Measurements from ENCODE around the gene ZFTA. TPM values are rescaled to one million over a fixed set of nuclear protein-coding genes. Genes with fewer than 3 reads are reported as not detected.
A peak's percentile ranks its signal among the peaks of the same experiment; 100 is the strongest.

ZFTA gene
- total RNA-seq = 56.8 to 62.1 TPM (median 58.5 TPM) in 3 replicates

DNA sequence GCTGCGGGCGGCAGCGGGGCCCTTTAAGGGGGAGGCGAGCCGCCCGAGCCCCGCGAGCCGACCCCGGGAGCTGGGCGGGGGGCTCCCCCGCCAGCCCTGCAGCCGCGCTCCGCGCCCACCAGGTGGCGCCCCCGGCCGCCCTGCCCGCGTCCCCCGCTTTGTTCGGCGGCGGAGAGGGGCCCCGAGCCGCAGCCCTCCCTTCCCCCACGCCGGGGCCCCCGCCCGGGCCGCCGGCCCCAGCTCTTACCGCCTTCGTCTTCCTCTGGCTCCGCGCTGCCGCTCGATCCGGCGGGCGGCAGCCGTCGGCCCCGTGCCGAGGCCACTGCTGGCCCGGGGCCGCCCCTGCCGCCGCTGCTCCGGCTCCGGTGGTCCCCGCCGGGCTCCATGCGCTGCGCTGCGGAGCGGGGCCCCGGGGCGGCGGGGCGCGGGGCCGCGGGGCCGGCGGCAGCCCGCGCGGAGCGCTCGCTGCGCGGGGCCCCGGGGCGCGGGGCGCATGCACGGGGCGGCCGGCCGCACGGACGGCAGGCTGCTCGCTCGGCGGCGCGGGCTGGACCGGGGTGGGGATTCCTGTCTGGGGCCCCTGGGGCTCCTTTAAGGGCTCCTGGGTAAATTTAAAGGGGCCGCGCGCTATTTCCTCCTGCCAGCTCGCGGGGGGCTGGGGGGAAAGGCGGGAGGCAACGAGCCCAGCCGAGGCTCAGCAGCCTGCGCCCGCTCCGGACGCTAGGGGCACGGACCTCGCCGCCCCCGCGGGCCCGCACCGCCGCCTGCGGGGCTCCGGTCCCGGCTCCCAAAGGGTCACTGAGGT lies at the start of gene ZFTA:
ZFTA (minus strand) TSS at position 539 of the 805 bp plus-strand sequence; CDS start at position 386, 153 bp downstream.
- TF ChIP-seq, protein P1, sequence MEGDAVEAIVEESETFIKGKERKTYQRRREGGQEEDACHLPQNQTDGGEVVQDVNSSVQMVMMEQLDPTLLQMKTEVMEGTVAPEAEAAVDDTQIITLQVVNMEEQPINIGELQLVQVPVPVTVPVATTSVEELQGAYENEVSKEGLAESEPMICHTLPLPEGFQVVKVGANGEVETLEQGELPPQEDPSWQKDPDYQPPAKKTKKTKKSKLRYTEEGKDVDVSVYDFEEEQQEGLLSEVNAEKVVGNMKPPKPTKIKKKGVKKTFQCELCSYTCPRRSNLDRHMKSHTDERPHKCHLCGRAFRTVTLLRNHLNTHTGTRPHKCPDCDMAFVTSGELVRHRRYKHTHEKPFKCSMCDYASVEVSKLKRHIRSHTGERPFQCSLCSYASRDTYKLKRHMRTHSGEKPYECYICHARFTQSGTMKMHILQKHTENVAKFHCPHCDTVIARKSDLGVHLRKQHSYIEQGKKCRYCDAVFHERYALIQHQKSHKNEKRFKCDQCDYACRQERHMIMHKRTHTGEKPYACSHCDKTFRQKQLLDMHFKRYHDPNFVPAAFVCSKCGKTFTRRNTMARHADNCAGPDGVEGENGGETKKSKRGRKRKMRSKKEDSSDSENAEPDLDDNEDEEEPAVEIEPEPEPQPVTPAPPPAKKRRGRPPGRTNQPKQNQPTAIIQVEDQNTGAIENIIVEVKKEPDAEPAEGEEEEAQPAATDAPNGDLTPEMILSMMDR (IDR thresholded peaks at IDR 0.05; ENCODE audit: unreplicated experiment) = peak; percentile 66
- H3K27ac Mint-ChIP-seq = peak within 1 kb of the TSS; percentile 94
- H3K9me3 Mint-ChIP-seq = no peaks in the 10 kb centered on the region
- no peaks in the 10 kb centered on the region for H3K36me3 Mint-ChIP-seq
- peak; percentile 73 to 93 for DNase-seq (ENCODE audit: low spot score in 2 of 2, unreplicated experiment in 2 of 2)
- peaks cover 2% of the 10 kb centered on the region for H3K27me3 Mint-ChIP-seq (ENCODE audit: low read depth)
- H3K4me1 Mint-ChIP-seq = peaks cover 37% of the 10 kb centered on the region
- H3K4me3 Mint-ChIP-seq = peak within 1 kb of the TSS; percentile 86

DNA sequence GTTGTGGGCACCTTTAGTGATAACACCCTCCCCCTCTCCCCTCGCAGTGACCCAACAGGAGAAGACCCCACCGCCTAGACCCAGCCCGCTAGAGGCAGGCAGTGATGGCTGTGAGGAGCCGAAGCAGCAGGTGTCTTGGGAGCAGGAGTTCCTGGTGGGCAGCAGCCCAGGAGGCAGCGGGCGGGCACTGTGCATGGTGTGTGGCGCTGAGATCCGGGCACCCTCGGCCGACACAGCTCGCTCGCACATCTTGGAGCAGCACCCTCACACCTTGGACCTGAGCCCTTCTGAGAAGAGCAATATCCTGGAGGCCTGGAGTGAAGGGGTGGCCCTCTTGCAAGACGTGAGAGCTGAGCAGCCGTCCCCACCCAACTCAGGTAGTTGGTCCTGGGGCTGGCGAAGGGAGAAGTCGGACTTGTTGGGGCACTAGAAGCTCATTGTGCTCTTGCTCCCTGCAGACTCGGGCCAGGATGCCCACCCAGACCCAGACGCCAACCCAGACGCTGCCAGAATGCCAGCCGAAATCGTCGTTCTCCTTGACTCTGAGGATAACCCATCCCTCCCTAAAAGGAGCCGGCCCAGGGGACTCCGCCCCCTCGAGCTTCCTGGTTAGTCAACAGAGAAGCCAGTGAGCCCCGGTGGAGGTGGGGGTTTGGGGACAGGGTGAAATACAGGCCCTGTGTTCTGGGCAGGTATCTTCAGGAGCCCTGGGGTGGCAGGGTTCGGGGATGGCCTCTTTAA lies 49.4 kb upstream of the ZFTA start:
- TF ChIP-seq, protein P1 (IDR thresholded peaks at IDR 0.05; ENCODE audit: unreplicated experiment) = no peak
- Mint-ChIP-seq H3K4me3 (no peak overlapping the region), H3K27ac (no peak overlapping the region), H3K36me3 (peaks cover 29% of the 10 kb centered on the region), H3K9me3 (no peaks in the 10 kb centered on the region), H3K27me3 (ENCODE audit: low read depth) (no peaks in the 10 kb centered on the region), H3K4me1 (peaks cover 14% of the 10 kb centered on the region)
- no peak for DNase-seq (ENCODE audit: low spot score in 2 of 2, unreplicated experiment in 2 of 2)

DNA sequence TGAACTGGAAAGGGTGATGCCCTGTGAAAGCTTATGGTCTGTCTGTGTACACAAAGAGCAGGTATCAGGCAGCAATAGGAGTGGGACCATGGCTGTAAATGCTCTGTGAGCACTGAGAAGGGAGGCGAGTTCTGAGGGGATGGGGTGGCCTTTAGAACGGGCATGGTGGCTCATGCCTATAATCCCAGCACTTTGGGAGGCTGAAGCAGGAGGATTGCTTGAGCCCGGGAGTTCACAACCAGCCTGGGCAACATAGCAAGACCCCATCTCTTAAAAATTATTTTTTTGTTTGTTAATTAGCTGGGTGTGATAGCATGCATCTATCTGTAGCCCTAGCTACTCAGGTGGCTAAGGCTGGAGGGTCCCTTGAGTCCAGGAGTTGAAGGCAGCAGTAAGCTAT lies 48.2 kb upstream of the ZFTA start:
- TF ChIP-seq, protein P1 (IDR thresholded peaks at IDR 0.05; ENCODE audit: unreplicated experiment) = no peak

DNA sequence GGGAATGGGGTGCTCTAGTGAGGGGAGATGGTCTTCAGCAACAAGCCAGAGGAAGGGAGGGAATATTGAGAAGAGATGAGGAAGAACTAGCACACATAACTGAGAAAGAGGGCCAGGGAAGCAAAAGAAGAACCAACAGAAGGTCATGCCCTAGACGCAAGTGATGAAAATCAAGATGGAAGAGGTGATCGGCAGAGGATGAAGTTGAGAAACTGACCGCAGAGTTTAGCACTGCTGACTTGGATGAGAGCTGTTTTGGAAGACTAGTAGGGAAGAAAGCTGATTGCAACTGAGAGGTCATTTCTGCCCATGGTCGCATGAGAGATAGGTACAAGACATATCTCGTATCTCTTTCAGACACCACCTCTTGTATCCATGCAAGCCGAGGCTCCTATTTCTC lies 47.6 kb upstream of the ZFTA start:
- Mint-ChIP-seq H3K4me1 (peaks cover 19% of the 10 kb centered on the region), H3K36me3 (peaks cover 19% of the 10 kb centered on the region), H3K9me3 (no peaks in the 10 kb centered on the region)

More for the DNA sequence above, 48.2 kb upstream of the ZFTA start:
- H3K4me3 Mint-ChIP-seq = no peak overlapping the region
- no peaks in the 10 kb centered on the region for H3K27me3 Mint-ChIP-seq (ENCODE audit: low read depth)
- H3K36me3 Mint-ChIP-seq = peaks cover 22% of the 10 kb centered on the region
- no peak overlapping the region for H3K27ac Mint-ChIP-seq
- DNase-seq (ENCODE audit: low spot score in 2 of 2, unreplicated experiment in 2 of 2) = no peak
- H3K4me1 Mint-ChIP-seq = peaks cover 19% of the 10 kb centered on the region
- H3K9me3 Mint-ChIP-seq = no peaks in the 10 kb centered on the region

DNA sequence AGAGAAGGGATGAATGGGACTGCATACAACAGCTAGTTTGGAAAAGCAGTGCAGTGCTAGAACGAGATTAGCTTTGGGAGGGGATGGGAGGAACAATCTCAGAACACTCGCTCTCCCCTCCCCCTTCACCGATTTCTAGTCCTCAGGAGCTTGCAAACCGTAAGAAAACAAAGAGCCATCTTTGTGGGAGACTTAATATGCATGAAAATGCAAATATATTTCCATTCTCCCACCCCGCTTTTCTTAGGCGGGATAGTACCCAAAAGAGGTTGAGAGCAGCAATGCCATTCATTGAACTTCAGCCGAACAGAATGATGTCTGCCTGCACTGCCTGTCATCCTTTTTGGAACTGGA lies 45.8 kb upstream of the ZFTA start:
- no peak for DNase-seq (ENCODE audit: low spot score in 2 of 2, unreplicated experiment in 2 of 2)
- Mint-ChIP-seq H3K4me1 (peaks cover 19% of the 10 kb centered on the region), H3K36me3 (peaks cover 9% of the 10 kb centered on the region), H3K9me3 (no peaks in the 10 kb centered on the region), H3K27me3 (ENCODE audit: low read depth) (no peaks in the 10 kb centered on the region), H3K27ac (peak overlapping the region; percentile 64), H3K4me3 (peak overlapping the region; percentile 81)
- TF ChIP-seq, protein P1 (IDR thresholded peaks at IDR 0.05; ENCODE audit: unreplicated experiment) = no peak

More for the DNA sequence above, 47.6 kb upstream of the ZFTA start:
- TF ChIP-seq, protein P1 (IDR thresholded peaks at IDR 0.05; ENCODE audit: unreplicated experiment) = no peak
- Mint-ChIP-seq H3K27me3 (ENCODE audit: low read depth) (no peaks in the 10 kb centered on the region), H3K27ac (no peak overlapping the region), H3K4me3 (no peak overlapping the region)
- no peak for DNase-seq (ENCODE audit: low spot score in 2 of 2, unreplicated experiment in 2 of 2)

Data from mesothelial cell of epicardium (in vitro differentiated cells).